Measurements from ENCODE around the gene PHEX. TPM values are rescaled to one million over a fixed set of nuclear protein-coding genes. Genes with fewer than 3 reads are reported as not detected.

Gene PHEX
- total RNA-seq, 2 donors from 2014 or later, result 0.29 TPM; not detected in 1

DNA sequence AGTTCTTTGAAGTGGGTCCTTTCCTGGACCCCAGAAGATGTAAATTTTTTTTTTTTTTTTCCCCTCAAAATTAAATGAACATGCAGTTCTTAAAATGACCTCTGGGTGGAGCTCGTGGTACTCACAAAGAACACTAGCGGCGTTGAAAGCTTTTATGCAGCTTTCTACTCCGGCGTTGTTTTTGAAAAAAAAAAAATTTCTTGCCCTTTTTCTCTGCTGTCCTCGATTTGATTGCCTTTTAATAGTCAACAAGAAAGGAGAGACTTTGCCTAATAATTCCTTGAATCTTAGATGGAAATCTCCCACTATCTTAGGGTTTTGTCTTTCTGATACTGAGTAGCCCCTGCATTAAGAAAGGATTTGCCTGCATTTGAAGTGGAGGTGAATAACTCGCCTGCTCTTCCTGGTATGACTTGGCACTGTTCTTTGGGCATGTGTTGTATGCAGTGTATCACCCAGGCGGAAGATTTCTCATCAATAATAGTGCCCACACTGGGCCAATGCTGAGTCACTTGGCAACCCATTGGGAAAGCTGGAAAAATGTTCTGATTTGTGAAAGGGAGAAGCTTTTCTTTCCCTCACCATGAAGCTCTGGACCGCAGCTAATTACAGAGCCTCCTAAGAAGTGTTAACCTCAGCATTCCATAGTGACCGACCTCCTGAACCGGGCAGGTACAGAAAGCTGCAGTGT lies 104.0 kb downstream of the PHEX start:
- peak; percentile 51 to 71 for ATAC-seq
- DNase-seq, result no peak
- intact Hi-C loops (cut with DNase I), result loop anchor here in 1 of 2 donors (5.0 kb wide), 2 partner anchors 56 to 611 kb away; no protein-coding TSS in a partner anchor

DNA sequence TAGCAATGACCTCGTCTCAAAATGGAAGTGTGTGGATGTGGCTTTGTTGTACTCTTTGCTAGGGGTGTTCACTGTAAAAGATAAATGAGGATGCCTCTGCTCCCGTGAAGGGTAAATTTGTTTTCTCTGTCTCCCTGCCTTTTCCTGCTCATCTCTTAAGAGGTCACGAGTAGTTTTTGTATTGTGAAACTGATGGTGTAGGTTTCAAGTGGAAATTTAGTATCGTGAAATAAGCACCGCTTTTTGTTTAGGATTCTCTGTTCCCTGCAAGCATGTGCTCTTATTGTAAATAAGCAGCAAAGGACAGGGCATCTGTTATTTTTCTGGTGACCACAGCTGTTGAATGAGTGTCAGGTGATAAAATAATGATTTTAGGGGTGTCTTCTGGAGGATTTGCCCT lies 104.6 kb downstream of the PHEX start:
- ATAC-seq, result no peak
- DNase-seq, result no peak
- intact Hi-C loops (cut with DNase I), result loop anchor here in 1 of 2 donors (5.0 kb wide), 2 partner anchors 56 to 611 kb away; no protein-coding TSS in a partner anchor

DNA sequence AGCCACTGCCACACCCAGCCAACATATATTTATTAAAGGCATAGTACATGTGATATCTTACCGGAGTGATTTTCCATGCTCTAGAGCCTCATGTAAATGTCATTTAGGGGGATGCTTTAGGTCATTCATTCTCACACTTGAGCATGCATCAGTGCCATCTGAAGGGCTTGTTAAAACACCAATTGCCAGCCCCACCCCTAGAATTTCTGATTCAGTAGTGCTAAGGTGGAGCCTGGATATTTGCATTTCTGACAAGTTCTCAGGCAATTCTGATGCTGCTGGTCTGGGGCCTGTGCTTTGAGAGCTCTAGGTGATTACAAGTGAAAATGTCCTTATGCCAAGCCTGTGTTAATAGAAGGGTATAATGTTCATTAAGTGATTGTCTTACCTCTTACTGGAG lies 107.7 kb downstream of the PHEX start:
- intact Hi-C loops (cut with DNase I), result loop anchor here in 1 of 2 donors (5.0 kb wide), 2 partner anchors 52 to 607 kb away; no protein-coding TSS in a partner anchor
- ATAC-seq, result no peak

GRCh38 chrX:22141047-22141730 lies 109.1 kb downstream of the PHEX start:
- no peak for DNase-seq
- ATAC-seq, result no peak
- intact Hi-C loops (cut with DNase I), result no loop called here

More for the DNA sequence above, 107.7 kb downstream of the PHEX start:
- DNase-seq, result no peak

- DNase-seq, result no peak
- intact Hi-C loops (cut with DNase I), result no loop called here
- peak; percentile 56 to 61 for ATAC-seq
Observed at GRCh38 chrX:22147214-22147613, 115.1 kb downstream of the PHEX start.

DNA sequence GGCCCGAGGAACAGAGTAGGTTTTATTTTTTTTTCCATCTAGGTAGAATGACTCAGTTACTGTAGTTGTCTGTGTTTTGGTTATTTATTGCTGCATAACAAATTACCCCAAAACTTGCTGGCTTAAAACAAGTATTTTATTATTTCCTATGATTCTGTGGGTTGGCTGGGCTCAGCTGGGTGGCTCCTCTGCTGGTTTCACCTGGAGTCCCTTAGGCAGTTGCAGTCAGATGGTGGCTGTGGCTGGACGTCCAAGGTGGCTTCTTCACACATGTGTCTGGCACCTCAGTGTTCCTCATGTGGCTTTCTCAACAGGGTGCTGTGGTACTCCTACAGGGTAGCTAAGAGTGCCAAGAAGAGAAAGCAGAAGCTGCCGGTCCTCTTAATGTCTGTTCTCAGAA lies 115.8 kb downstream of the PHEX start:
- intact Hi-C loops (cut with DNase I), result no loop called here
- DNase-seq (no peak), ATAC-seq (no peak)

- intact Hi-C loops (cut with DNase I), result no loop called here
- no peak for ATAC-seq
- DNase-seq, result no peak
Observed at GRCh38 chrX:22148565-22148964, 116.4 kb downstream of the PHEX start.

DNA sequence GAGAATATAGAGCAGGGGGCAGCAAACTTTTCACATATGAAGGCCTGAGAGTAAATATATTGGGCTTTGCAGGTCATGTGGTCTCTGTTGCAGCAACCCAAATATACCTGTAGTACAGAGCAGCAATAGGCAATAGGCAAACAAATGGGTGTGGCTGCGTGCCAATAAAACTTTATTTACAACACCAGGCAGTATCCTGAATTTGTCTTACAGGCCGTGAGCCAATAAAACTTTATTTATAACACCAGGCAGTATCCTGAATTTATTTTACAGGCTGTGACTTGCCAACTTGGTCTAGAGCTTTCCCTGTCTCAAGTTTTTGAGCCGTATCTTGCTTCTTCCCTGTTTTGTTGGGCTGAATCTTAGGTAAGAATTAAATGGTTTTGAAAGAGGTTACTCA lies 118.2 kb downstream of the PHEX start:
- intact Hi-C loops (cut with DNase I), result no loop called here
- DNase-seq (no peak), ATAC-seq (no peak)

DNA sequence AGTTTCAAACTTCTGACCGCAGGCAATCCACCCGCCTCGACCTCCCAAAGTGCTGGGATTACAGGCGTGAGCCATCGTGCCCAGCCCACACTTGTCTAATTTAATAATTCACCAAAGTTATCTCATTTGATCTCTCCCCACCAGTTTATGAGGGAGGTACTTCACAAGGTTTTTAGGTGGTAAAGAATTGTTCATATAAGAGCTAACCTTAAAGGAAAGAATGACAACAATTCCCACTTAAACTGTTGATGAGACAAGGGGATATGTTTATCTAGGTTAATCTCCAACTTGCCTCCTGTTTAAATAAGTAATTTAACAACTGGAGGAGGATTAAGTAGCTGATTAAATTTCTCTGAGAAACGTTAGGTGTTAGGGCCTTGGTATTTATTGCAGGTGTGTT lies 123.0 kb downstream of the PHEX start:
- no peak for DNase-seq
- intact Hi-C loops (cut with DNase I), result no loop called here
- ATAC-seq, result no peak

GRCh38 chrX:22159071-22159470 lies 126.9 kb downstream of the PHEX start:
- DNase-seq (no peak), ATAC-seq (no peak)
- intact Hi-C loops (cut with DNase I), result no loop called here

- ATAC-seq (no peak), DNase-seq (no peak)
- intact Hi-C loops (cut with DNase I), result no loop called here
Observed at GRCh38 chrX:22163326-22163725, 131.2 kb downstream of the PHEX start.

DNA sequence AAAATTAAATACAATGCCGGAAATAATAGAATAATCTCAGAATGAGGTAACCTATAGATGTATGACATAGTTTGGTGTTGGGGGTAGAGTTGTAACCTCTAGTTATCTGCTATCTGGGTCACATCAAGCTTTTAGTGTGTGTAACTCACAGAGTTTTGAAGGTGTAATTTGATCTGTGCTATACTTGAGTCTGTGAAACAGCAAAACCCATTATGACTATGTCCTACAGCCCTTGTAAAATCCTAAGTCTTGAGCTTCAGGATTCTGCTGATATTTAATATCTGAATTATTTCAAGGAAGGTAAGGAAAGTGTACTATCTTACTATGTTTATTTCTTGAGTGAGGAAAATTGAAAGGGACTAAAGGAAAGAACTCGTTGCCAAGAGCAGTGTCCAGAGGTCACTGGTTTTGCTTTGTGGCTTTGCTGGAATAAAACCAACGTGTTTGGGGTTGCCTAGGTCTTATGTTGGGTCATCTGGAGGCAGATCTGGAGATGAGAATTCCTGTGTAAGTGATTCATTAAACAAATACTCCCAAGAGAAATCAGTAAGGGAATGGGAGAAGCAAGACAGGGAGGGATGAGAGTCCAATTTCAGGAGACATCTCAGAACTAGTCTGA lies 132.8 kb downstream of the PHEX start:
- no peak for ATAC-seq
- no peak for DNase-seq
- intact Hi-C loops (cut with DNase I), result no loop called here

GRCh38 chrX:22165732-22166457 lies 133.8 kb downstream of the PHEX start:
- ATAC-seq (no peak), DNase-seq (no peak)
- intact Hi-C loops (cut with DNase I), result no loop called here

DNA sequence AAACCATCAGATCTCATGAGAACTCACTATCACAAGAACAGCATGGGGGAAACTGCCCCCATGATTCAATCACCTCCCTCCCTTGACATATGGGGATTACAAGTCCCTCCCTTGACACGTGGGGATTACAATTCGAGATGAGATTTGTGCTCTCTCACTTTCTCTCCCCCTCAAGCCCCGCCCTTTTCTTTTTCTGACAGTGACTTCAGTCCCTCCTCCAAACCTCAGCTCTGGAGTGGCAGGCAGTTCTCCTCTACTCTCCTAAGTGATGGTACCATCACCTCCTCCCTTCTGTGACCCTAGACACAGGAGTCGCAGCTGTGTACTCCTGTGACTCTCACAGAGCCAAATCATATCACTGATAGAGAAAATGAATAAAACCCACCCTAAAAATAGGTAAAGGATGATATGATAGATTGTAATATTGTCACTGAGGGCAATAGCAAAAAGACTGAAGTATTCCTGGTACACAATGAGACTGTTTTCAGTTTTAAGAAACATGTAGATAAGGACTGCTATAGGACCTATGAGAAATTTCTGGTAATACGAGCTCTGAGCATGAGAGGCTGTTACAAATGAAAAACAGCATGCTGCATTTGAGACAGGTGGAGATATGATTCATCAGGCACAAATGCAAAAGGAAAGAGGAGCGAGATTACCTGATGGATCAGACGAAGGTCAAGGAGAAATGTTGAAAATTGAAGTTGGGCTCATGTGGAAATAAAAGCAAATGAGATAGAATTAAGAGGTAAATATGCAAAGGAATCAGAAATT lies 139.3 kb downstream of the PHEX start:
- intact Hi-C loops (cut with DNase I), result no loop called here
- no peak for DNase-seq
- no peak for ATAC-seq

GRCh38 chrX:22173966-22174365 lies 141.8 kb downstream of the PHEX start:
- DNase-seq (no peak), ATAC-seq (no peak)
- intact Hi-C loops (cut with DNase I), result no loop called here

DNA sequence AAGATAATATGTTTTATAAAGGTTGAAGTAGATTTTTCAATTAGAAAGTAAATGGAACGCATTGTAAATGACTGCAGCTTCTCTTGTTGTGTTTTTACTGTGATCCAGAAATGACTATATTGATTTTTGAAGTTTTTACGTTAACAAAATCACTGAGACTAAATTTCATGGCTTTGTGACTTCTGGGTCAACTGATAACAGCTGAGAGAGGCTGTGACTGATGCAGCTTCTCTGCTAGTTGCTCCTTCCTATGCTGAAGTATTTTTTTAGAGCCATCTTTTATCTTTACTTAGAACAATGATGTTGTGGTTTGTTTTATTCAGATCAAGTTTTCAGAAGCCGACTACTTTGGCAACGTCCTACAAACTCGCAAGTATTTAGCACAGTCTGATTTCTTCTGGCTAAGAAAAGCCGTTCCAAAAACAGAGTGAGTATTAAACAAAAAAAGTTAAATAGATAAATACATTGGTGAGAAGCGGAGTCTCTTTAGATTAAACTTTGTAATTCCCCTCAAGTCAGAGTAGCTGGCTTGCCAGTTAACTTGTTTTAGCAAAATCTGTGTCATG lies 145.9 kb downstream of the PHEX start:
- no peak for DNase-seq
- no peak for ATAC-seq
- intact Hi-C loops (cut with DNase I), result no loop called here

DNA sequence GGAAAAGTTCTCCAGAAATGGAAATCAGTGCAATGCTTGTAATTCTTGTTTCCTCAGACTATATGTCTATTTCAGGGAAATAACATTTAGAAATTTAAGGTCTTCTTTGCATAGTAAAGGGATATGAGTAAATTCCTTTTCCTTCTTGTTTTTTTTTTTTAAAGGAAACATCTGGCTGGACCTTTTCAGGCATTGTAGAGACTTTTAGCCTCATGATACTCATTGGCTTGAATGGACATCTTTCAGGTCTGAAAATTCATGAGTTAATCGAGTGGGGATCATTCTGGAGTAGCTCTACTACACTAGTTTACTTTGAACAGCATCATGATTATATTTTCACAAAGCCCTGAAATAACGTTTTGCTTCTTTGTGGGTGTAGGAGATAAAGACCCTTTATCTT lies 152.0 kb downstream of the PHEX start:
- ATAC-seq (no peak), DNase-seq (no peak)
- intact Hi-C loops (cut with DNase I), result no loop called here

DNA sequence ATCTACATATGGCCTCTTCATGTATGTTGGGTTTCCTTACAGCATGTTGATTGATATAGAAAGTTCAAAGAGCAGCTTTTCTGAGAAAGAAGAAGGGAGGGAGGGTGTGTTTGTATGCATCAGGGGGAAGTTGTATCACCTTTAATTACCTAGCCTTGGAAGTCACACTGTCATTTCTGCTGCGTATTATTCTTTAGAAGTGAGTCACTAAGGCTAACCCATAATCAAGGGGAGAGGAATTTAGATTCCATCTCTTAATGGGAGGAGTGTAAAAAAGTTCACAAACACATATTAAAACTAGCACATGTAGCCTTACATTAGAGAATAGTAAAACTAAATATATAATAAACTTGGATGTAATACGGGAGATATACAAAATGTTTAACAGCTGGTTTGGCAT lies 154.0 kb downstream of the PHEX start:
- ATAC-seq (no peak), DNase-seq (no peak)
- intact Hi-C loops (cut with DNase I), result no loop called here
